Stimulated activated CD4-positive, alpha-beta T cell treated with anti-CD3 and anti-CD28 coated beads, Interleukin-2, amount 100 ng/mL, for 24 hours (primary cell): ENCODE measurements around the gene SEMA4G.
A peak's percentile ranks its signal among the peaks of the same experiment; 100 is the strongest.

ENCODE experiments used
- DNase-seq, 2 donors: peaks; one replicate each; pipeline ENCODE4 v3.0.0-alpha.2; 2020

SEMA4G gene, protein sequence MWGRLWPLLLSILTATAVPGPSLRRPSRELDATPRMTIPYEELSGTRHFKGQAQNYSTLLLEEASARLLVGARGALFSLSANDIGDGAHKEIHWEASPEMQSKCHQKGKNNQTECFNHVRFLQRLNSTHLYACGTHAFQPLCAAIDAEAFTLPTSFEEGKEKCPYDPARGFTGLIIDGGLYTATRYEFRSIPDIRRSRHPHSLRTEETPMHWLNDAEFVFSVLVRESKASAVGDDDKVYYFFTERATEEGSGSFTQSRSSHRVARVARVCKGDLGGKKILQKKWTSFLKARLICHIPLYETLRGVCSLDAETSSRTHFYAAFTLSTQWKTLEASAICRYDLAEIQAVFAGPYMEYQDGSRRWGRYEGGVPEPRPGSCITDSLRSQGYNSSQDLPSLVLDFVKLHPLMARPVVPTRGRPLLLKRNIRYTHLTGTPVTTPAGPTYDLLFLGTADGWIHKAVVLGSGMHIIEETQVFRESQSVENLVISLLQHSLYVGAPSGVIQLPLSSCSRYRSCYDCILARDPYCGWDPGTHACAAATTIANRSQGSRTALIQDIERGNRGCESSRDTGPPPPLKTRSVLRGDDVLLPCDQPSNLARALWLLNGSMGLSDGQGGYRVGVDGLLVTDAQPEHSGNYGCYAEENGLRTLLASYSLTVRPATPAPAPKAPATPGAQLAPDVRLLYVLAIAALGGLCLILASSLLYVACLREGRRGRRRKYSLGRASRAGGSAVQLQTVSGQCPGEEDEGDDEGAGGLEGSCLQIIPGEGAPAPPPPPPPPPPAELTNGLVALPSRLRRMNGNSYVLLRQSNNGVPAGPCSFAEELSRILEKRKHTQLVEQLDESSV

DNA sequence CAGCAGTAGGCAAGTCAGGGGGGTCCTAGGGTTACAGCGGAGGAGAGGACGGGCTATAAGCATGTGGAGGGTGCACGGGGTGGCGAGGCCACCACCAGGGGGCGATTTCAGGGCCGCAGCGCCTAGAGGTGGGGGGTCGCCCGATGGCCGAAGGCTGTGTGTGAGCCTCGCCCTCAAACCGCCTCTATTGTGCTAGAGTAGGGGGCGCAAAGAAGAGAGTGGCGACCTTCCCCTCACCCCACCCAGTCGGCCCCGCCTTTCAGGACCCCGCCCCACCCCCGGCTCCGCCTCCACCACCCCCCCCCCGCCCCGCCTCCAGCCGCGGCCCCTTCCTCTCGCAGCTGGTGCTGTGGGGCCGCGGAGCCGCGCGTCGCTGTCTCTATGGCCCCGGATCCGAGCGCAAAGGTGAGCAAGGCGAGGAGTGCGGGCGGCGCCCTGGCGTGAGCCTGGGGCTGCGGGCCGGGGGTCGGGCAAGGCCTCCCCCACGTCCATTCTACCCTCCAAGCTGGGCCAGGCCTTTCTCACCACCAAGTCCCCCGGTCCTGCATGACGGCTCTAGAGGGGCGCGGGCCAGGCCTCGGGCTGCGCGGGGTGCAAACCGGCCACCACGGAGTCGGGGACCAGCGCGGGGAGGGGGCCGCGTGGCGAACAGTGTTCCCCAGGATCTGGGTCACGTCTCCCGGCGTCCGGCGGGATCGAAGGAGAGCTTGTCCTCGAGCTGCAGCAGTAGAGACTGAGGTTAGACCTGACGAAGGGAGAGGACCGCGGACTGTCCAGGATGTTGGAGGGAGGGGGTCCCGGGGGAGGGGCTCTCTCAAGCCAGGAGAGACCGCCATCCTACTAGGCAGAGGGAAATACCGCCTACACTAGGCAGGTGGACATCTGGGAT is at the start of gene SEMA4G:
Gene SEMA4G, plus strand, starts transcription at position 318 of the 889 bp plus-strand sequence. CDS start 3,409 bp downstream, outside the sequence.
- peak; percentile 52 for DNase-seq

DNA sequence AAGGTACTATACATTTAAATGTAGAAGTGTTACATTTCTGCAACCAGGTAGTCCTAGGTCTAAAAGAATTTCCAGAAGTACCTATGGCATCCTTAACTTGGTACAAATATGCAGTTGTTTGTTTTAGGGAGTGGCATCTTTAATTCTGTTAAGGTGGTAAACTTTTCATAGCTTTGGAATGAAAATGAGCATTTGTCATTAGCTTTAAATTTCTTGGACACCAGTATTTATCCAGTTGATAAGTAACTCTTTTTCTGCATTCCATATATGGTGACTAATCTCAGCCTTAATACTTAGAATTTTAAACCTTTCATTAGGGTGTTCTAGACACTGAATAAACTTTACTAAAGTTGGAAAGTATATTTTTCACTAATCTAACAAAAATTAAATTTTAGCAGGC is 45.7 kb upstream of the SEMA4G start:
- no peak for DNase-seq

DNA sequence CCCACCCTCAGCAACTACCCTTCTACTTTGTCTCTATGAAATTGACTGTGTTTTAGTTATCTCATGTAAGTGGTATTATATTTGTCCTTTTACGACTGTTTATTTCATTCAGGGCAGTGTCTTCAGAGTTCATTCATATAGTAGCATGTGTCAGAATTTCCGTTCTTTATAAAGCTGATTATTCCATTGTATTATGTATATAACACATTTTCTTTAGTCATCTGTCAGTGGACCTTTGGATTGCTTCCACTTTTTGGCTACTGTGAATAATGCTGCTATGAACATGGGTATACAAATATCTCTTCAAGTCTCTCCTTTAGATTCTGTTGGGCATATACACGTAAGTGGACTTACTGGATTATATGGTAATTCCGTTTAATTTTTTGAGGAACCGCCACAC is 42.0 kb upstream of the SEMA4G start:
- DNase-seq: no peak

DNA sequence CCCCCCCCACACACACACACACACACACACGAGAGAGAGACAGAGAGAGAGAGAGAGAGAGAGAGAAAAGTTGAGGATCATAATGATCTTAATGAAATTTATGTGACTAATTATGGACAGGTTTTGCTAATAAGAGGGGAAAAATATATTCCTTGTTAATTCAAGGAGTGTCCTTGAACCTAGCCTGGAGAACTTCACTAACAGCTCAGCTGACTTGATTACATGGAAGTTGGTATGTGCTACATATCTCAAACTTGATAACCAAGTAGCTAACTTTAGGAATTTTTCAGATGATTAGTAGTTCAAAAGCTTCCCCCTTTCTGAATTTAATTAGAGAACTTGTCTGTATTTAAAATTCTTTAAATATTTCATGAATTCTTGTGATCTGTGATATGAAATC is 41.3 kb upstream of the SEMA4G start:
- DNase-seq: no peak

DNA sequence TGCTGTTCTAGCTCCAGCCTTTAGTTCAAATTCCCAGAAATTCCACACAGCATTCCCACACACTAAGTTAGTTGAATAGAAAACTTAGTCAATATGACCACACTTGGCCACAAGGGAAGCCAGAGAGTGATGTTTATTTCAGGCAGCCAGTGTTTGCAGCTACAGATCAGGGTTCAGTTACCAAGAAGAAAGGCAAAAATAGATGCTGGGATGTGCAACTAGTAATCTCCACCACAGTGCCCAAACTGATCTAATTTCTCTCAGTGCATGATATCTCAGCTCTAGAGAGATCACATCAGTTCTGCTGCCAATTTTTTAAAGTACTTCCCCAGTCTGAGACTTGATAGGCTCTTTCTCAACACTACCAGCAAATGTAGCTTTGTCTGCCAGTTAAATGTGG is 38.9 kb upstream of the SEMA4G start:
- DNase-seq: no peak

DNA sequence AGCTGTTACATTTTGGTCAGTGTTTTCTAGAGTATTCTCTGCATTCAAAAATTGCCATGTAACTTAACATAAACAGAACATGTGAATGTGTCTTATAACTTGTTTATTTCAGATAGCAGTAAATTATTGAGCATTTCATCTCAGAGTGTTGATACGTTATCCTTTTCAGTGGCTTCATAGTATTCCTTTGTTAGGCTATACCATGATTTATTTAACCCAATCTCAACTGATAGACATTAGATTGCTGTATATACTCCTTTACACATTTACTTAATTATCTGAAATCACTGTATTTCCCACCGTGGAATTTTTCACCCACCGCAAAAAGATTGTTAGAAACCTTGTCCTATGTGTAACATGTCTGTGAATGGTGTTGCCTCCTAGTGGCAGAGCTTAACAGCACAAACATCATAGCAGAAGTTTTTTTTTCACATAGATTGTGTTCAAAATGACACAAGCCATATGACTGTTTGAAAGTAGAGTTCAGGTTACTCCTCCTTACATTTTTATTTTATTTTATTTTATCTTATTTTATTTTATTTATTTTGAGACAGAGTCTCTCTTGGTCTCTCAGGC is 35.1 kb upstream of the SEMA4G start:
- DNase-seq: no peak

DNA sequence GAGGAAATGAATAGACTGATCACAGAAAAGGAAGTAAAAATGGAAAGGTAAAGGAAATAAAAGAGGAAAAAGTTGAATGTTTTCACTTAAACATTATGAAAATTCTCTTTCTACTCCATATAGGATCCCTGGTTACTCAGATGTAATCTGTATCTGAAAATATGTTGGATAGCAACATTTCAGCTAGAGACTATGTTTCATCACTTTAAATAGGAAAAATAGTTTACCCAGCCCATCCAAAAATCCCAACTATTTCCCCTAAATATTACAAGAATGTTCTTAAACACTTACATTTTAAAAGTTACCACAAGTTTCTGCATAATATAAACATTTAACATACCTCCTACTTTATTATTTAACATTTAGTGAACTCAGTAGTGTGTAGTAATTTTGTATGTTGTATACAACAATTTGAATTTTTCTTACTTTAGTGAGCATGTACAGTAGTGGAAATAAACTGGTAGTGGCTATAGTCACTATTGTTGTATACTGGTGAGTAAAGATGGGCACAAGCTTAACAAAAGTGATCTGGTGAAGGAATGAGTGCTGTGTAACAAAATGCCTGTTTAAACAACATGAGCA is 29.4 kb upstream of the SEMA4G start:
- DNase-seq: no peak

DNA sequence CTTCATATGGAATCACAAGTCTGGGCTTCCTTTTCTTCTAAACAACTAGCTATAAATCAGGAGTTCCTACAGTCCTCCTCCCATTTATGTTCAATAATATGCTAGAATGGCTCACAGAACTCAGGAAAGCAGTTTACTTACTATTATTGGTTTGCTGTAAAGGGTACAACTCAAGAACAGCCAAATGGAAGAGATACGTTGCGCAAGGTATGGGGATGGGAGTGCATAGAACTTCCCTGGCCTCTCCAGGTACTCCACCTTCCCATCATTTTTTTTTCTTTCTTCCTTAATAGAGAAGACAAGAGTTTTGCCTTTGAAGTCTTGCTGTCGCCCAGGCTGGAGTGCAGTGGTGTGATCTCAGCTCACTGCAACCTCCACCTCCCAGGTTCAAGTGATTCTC is 27.1 kb upstream of the SEMA4G start:
- no peak for DNase-seq

DNA sequence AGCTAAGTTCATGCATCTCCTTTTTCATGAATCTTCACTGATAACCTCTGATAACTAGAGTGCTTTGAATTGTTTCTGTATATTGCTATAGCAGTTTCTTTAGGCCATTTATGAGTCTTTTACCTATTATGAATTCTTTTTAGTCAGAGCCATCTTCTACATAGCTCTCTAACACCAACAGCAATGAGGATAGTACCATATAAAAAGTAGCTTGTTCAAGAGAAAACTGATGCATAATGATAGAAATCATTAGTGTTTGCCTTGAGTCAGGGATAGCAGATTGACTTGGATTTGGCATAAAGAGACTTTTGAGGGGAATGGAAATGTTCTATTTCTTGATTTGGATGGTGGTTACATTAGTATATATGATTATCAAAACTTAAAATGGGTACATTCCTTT is 25.8 kb upstream of the SEMA4G start:
- no peak for DNase-seq

DNA sequence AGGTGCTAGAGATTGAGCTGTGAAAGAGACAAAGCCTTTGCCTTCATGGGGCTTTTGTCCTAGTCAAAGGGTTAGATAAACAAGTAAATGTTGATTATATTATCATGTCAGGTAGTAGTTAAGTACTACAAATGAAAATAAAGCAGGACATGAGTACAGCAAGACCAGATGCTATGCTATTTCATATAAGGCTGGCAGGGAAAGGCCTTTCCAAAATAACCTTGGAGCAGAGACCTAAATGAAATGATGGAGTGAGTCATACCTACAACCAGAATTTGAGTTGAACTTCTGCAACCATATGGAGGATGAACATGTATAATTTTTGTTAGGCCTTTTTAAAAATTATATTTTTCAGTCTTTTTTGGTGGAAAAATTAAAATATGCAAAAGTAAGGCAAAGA is 23.6 kb upstream of the SEMA4G start:
- no peak for DNase-seq

DNA sequence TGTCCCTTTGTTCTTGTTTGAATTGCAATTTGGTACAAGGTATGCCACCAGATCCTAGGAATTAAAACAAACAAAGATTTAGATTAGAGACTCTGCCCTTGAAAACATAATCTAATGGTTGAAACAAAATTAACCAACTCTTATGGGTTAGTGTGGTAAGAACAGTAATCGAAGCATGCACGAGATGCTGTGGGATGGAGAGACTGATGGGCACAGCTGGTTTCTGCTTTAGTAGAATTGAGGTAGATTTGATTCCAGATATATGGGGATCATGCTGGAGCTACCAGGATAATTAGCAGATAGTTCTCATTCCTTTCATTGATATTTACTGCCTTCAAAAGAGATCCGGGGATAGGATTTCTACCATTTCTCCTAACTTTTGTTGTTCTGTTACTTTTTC is 20.4 kb upstream of the SEMA4G start:
- no peak for DNase-seq

DNA sequence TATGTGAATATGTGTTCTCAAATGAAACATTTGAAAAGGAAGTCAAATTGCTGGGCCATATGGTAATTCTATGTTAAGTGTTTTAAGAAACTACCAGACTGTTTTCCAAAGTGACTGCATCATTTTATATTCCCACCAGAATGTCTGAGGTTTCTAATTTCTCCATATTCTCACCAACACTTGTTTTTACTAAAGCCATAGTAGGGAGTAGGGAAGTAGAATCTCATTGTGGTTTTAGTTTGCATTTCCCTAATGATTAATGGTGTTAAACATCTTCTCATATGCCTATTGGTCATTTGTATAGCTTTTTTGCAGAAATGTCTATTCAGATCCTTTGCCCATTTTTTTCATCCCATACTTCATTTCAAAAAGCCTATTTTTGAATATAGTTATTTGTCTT is 9.1 kb upstream of the SEMA4G start:
- DNase-seq: no peak

DNA sequence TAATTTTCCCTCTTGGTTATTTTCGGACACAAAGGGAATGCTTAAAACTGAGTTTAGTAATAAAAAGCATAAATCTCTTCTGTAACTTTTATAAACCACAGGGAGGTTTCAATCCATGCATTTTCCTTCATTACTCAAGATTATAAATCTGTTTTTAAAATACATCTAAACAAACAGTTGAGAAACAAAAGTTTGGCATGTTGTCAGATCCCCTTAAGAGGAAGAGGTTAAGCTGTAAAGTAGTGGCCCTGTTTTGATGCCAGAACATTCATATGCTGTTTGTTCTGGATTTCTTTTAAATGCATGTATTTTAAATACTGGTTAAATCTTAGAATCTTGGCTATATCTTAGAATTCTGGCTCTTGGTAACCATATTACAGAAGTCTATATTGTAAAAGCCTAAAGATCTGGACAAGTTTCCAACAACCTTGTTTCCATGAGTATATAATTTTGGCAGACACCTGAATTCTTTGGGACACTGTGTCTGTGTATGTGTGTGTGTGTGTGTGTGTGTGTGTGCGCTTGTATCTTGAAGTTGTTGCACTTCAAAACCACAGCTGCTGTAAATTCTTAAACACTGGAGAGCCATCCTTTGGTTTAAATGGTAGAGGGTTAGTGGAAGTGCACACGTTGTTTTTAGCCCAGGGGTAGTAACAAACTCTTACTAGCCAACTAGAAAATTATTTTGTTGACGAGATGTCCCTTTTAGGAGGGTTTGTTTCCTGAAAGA is 6.8 kb upstream of the SEMA4G start:
- DNase-seq: no peak

DNA sequence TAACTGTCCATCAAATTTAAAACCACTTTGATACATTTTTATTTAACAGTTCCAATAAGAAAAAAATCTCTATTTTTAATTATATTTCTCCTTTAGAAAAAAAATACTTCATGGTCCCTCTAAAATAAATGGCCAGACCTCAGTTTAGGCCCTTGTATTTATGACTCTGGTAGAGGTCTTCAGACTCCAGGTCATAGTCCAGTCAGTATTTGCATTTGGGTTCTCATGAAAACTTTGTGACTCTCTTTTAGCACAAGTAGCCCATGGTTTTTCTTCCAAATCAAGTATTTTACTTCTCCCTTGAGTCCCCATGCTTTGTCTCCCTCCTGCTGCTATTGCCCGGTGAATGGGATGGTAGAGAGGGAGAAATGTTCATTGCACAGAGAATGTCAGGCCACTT is 5.5 kb upstream of the SEMA4G start:
- DNase-seq: no peak

DNA sequence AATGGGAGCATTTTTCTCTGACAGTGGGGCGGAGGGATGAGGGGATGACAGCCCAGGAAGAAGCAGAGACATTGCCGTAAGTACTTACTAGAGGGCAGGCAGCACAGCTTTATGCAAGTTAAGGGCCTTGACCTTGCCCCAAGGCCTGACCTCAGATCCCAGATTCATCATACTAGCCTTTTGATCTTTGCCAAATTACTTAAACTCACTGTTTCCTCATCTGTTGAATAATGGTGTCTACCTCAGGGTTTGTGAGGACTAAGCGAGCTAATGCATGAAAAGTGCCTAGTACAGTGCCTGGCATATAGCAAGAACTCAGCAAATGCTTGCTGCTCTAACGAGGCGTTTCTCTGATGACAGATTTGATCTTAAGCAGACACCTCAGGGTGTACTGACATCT is 3.5 kb upstream of the SEMA4G start:
- no peak for DNase-seq

DNA sequence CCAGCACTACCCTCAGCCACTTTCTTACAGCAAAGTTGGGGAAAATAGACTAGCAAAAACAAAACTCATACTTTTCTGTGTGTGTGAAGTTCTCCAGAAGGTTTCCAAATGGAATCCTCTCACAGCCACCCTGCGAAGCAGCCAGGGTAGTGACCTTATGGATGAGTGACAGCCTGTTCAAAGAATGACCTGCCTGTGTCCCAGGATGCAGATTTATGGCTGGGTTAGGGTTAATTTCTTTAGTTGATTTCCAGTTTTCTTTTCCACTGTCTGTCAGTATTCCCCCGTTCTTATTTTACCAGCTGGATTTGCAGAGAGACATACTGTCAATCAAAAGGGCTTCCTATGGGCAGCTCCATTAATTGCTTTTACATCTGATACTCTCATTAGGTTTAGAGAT is 2.4 kb upstream of the SEMA4G start:
- DNase-seq: no peak

DNA sequence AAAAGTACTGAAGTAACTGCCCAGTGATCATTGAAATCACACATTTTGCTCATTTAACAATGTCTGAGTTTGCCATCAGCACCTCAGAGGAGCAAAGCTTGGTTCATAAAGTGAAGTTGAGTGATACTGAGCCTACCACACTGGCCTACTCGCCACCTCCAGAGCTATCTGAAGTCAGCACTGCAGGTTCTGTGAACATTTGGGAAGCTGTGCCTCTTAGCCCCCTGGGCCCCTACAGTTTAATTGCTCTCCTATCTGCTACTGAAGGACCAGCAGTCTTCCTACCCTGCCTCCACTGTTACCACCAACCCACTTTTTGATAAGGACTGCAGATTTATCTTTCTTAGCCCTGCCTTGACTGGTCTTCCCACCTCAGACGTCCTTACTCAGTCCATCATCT is 2.0 kb upstream of the SEMA4G start:
- DNase-seq: no peak

DNA sequence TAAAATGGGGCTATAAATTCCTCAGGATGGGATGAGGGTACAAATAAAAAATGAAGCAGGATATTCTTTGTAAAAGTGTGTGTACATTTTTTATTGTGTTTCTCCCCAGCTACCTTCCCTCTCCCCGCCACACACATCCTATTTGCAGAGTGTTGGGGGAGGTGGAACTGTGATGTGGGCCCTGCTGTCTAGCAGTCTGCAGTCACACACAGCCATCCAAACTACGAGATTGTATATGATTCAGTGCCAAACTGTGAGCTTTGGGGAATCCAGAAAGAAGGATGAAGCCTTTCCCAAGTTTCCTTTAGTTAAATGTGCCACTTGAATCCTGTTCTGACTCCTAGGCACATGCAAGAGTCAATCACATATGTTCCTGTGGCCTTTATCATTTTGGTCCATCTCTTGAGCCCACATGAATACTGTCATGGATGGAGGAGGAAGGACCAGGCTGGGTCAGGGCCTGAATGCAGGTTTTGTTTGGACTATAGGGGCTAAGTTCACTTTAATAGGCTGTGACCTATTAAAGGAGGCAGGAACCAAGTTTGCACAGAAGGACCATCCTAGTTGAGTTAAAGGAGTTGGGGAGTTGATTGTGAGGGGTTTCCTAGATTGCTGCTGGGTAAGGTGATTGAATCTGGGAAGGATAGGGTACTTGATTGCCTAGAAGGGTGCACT is 1.1 kb upstream of the SEMA4G start:
- no peak for DNase-seq

DNA sequence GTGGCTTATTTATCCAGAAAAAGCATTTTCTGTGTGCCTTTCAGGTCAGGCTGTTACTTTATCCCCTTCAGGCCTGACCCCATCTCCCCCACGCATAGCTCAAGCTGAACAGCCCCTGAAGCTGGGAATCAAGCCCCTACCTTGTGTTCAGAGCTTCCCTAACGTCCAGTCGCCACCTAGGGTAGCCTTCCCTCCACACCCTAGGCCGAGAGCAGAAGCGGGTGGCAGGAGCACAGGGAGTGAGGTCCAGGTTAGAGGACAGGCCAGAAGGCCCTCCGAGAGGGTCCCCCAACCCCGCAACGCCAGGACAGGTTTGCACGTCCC is 479 bp upstream of the SEMA4G start:
- no peak for DNase-seq

DNA sequence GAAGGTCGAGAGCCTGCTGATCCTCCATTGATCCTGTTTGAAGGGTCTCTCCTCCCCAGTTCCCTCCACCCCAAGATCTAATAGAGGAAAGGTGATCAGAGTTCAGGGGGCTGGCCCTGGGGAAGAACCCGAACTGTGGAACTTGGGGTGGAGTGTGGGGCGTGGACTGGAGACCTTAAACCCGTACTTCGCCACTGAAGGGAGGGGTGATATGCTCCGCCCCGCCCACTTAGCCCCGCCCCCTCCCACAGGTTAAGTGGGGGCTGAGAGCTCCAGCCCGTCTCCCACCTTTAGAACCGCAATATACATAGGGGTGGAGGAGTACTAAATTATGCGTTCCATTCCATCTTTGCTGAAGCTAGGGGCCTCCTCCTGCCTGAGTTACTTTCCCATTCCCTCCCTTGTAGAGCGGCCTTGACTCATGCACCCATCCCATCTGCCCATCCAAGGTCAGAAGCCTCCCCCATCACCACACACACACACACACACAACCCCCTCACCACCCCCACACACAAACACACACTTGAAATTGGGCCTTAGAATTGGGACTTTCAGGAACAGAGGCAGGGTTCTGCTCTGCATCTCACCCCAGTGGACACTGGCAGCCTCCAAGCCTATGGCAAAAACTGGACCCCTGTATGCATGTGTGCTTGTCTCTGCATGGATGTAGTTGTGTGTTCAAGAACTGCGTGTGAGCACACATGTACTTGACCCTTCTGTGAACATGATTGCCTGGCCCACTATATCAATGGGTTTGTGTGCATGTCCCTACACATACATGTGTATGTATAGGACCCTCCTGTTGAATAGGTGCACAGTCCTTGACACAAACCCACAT is 991 bp downstream of the SEMA4G start:
- peak in 1 of 2 donors; percentile 31 for DNase-seq
